IMR-90 (cell line): Measurements from ENCODE around the gene MICU1. TPM values are rescaled to one million over a fixed set of nuclear protein-coding genes. Genes with fewer than 3 reads are reported as not detected.

Experiments used
- ATAC-seq: fragments of 200-7000 bp; cut with Tn5 transposase; 2 replicates; pipeline ENCODE4 v1.9.1; 2020; ENCODE audit warnings: low read depth, mild to moderate bottlenecking, moderate library complexity
- BruUV-seq: library from RNA; stranded (reverse); fragments of 400-500 nt; replicated peaks from 2 replicates; lab custom pipeline; 2021; lab: Mats Ljungman, UMichigan
- CTCF ChIA-PET: fragments of 300-600 bp; formaldehyde crosslinking; extraction: SDS; loops from one replicate; lab custom pipeline; 2021; ENCODE audit warnings: antibody characterized with exemption; lab: Yijun Ruan, JAX
- POLR2A ChIA-PET: fragments of 300-600 bp; sonication (Branson Sonifier 250); formaldehyde crosslinking; loops from one replicate; lab custom pipeline; 2022; ENCODE audit warnings: antibody characterized with exemption; ENCODE audit not compliant: unreplicated experiment; lab: Charles Lee
- DNase-seq: peaks from one replicate; pipeline ENCODE4 v3.0.0; 2013
- H2AFZ ChIP-seq: replicated peaks from 2 replicates; pipeline ENCODE3; 2013; ENCODE audit warnings: low read length, mild to moderate bottlenecking; ENCODE audit not compliant: poor library complexity
- H2AK5ac ChIP-seq: 2 replicates; pipeline ENCODE4 v1.6.1; 2013; ENCODE audit warnings: low read depth, low read length, inconsistent platforms
- H2AK9ac ChIP-seq: replicated peaks from 2 replicates; pipeline ENCODE3; 2013; ENCODE audit warnings: mild to moderate bottlenecking, low read depth, low read length, moderate library complexity; ENCODE audit not compliant: poor library complexity
- H2BK120ac ChIP-seq: 2 replicates; pipeline ENCODE4 v1.6.1; 2013; ENCODE audit warnings: low read depth, low read length, inconsistent platforms
- H2BK15ac ChIP-seq: 3 replicates; pipeline ENCODE4 v1.6.1; 2013; ENCODE audit warnings: low read depth, low read length, inconsistent platforms
- H2BK20ac ChIP-seq: 2 replicates; pipeline ENCODE4 v1.6.1; 2013; ENCODE audit warnings: low read depth, mild to moderate bottlenecking, inconsistent platforms, low read length, moderate library complexity
- H2BK5ac ChIP-seq: 2 replicates; pipeline ENCODE4 v1.6.1; 2013; ENCODE audit warnings: mild to moderate bottlenecking, low read depth, low read length, inconsistent platforms; ENCODE audit not compliant: poor library complexity, severe bottlenecking
- H3K14ac ChIP-seq: replicated peaks from 2 replicates; pipeline ENCODE4 v1.6.1; 2013; ENCODE audit warnings: low read depth, low read length, inconsistent platforms
- H3K18ac ChIP-seq: 2 replicates; pipeline ENCODE4 v1.6.1; 2013; ENCODE audit warnings: low read depth, low read length, control low read depth
- H3K23ac ChIP-seq: 2 replicates; pipeline ENCODE4 v1.6.1; 2013; ENCODE audit warnings: low read depth, low read length, inconsistent platforms
- H3K27ac ChIP-seq: 2 replicates; pipeline ENCODE4 v1.5.1; 2013; ENCODE audit warnings: mild to moderate bottlenecking, control low read depth, low read length; ENCODE audit not compliant: insufficient read depth
- H3K27me3 ChIP-seq: 2 replicates; pipeline ENCODE4 v1.6.1; 2013; ENCODE audit warnings: low read length; ENCODE audit not compliant: control insufficient read depth, insufficient read depth
- H3K36me3 ChIP-seq: 2 replicates; pipeline ENCODE4 v1.6.1; 2013; ENCODE audit warnings: low read length, mixed read lengths; ENCODE audit not compliant: control insufficient read depth, insufficient read depth
- H3K4ac ChIP-seq: 2 replicates; pipeline ENCODE4 v1.6.1; 2013; ENCODE audit warnings: low read depth, low read length, inconsistent platforms
- H3K4me1 ChIP-seq: 2 replicates; pipeline ENCODE4 v1.6.1; 2013; ENCODE audit warnings: low read length, mixed read lengths; ENCODE audit not compliant: control insufficient read depth, insufficient read depth
- H3K4me2 ChIP-seq: 2 replicates; pipeline ENCODE4 v1.6.1; 2013; ENCODE audit warnings: low read depth, mild to moderate bottlenecking, control low read depth, low read length, moderate library complexity
- H3K4me3 ChIP-seq: 2 replicates; pipeline ENCODE4 v1.5.1; 2013; ENCODE audit warnings: low read depth, mild to moderate bottlenecking, control low read depth, low read length, moderate library complexity; ENCODE audit not compliant: insufficient read depth
- H3K56ac ChIP-seq: 2 replicates; pipeline ENCODE4 v1.6.1; 2013; ENCODE audit warnings: low read length, inconsistent platforms; ENCODE audit not compliant: insufficient read depth; ENCODE audit errors: extremely low read depth
- H3K79me1 ChIP-seq, 2 experiments: 2 replicates each; pipeline ENCODE4 v1.6.1; 2013; ENCODE audit warnings: low read length in 2 of 2, inconsistent platforms in 1 of 2, low read depth in 1 of 2
- H3K9ac ChIP-seq: 2 replicates; pipeline ENCODE4 v1.6.1; 2013; ENCODE audit warnings: low read depth, low read length, control low read depth
- H3K9me1 ChIP-seq: 2 replicates; pipeline ENCODE4 v1.6.1; 2013; ENCODE audit warnings: low read length, inconsistent platforms; ENCODE audit not compliant: insufficient read depth
- H3K9me3 ChIP-seq: 2 replicates; pipeline ENCODE4 v1.6.1; 2013; ENCODE audit warnings: low read length; ENCODE audit not compliant: control insufficient read depth, insufficient read depth
- H4K20me1 ChIP-seq: 2 replicates; pipeline ENCODE4 v1.6.1; 2013; ENCODE audit warnings: low read length, inconsistent platforms; ENCODE audit not compliant: insufficient read depth
- H4K5ac ChIP-seq: 2 replicates; pipeline ENCODE4 v1.6.1; 2013; ENCODE audit warnings: mild to moderate bottlenecking, low read depth, low read length, control low read depth
- H4K8ac ChIP-seq, 2 experiments: 2 replicates each; pipeline ENCODE4 v1.6.1; 2013; ENCODE audit warnings: low read depth in 2 of 2, low read length in 2 of 2, control low read depth in 1 of 2, inconsistent platforms in 1 of 2
- H4K91ac ChIP-seq: 2 replicates; pipeline ENCODE4 v1.6.1; 2013; ENCODE audit warnings: low read depth, low read length, inconsistent platforms; ENCODE audit not compliant: insufficient read depth
- RAD21 ChIP-seq: IDR thresholded peaks from 2 replicates; pipeline ENCODE4 v1.6.1; 2012; ENCODE audit warnings: low read length, improper control_type of control experiment
- WGBS, 2 experiments: methylation state at CpG; one replicate each; pipeline versions ENCODE4 v1.1.5 to v1.1.7; 2013; ENCODE audit warnings: missing lambda C conversion rate in 2 of 2; ENCODE audit not compliant: insufficient read length in 1 of 2; ENCODE audit errors: extremely low coverage in 2 of 2; 5-methylcytosine and 5-hydroxymethylcytosine counted together
- dilution Hi-C: fragments of 300-500 bp; cut with HindIII; formaldehyde crosslinking; loops from one replicate; pipeline ENCODE4 v1.14.3; 2018; ENCODE audit warnings: low sequenced_read_pairs; ENCODE audit not compliant: unreplicated experiment
- in situ Hi-C: fragments of 300-500 bp; cut with MboI; formaldehyde crosslinking; loops from 3 replicates; pipeline ENCODE4 v1.14.3; 2019; ENCODE audit warnings: low sequenced_read_pairs, inconsistent platforms, mixed read lengths
- intact Hi-C: fragments of 100-400 bp; cut with micrococcal nuclease; formaldehyde crosslinking; loops from 2 replicates; pipeline ENCODE4 v1.10.0; 2022
- polyA plus RNA-seq, 3 experiments: library from polyadenylated mRNA; depleted of rRNA; stranded (reverse); fragments of >200 nt; gene quantifications; 2 replicates each; pipeline ENCODE4 v1.2.3, GENCODE V29; 2012; ENCODE audit warnings: low replicate concordance in 1 of 3
- total RNA-seq: library from RNA; depleted of rRNA; stranded (reverse); fragments of >200 nt; gene quantifications from 2 replicates; pipeline ENCODE4 v1.2.3, GENCODE V29; 2012

Gene MICU1
- total and polyA plus RNA-seq, 2 of the 4 experiments (the other 2 are of a cell fraction): 43.6 to 44.7 TPM

DNA sequence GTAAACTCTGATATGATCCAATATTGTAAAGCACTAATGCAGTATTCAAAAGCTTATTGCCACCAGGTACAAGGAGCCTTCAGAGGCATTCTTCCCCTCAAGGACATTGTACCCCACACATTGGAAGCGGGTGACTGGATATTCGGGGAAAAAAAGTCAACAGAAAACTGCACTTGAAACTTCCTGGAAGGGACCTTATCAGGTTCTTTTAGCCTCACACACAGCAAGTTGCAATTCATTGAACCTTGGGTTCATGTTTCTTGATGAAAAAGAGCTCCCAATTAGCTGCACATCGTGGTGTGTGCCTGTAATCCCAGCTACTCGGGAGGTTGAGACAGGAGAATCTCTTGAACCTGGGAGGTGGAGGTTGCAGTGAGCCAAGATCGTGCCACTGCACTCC, 16.4 kb upstream of the MICU1 start:
- dilution Hi-C loops: no loop called here
- no peak overlapping the region for H2AFZ ChIP-seq
- no peaks in the 10 kb centered on the region for H3K4me1 ChIP-seq
- H3K27ac ChIP-seq: no peak overlapping the region
- H3K4ac ChIP-seq: no peak overlapping the region
- H3K23ac ChIP-seq: no peak overlapping the region
- no peak overlapping the region for H3K9ac ChIP-seq
- H3K14ac ChIP-seq: no peak overlapping the region
- no peak overlapping the region for H2BK5ac ChIP-seq
- H3K9me1 ChIP-seq: 0 out of 2 replicates have a peak, but pooled peaks cover 4% of the 10 kb centered on the region
- H3K4me3 ChIP-seq: no peak overlapping the region
- BruUV-seq: no TSS peak
- no peak overlapping the region for H3K18ac ChIP-seq
- no peak overlapping the region for H2BK20ac ChIP-seq
- intact Hi-C loops: no loop called here
- ATAC-seq (no peak), DNase-seq (no peak)
- H2AK9ac ChIP-seq: no peak overlapping the region
- H4K5ac ChIP-seq: no peak overlapping the region
- no peak overlapping the region for H4K8ac ChIP-seq
- CTCF ChIA-PET: no interaction called here
- POLR2A ChIA-PET: no interaction called here
- H3K4me2 ChIP-seq: no peak overlapping the region
- peaks cover 5% of the 10 kb centered on the region for H3K27me3 ChIP-seq
- H4K20me1 ChIP-seq: no peaks in the 10 kb centered on the region
- no peaks in the 10 kb centered on the region for H3K36me3 ChIP-seq
- WGBS, 2 experiments: no CpG with 5 or more reads among the region's 5 CpGs
- no peak overlapping the region for H2BK15ac ChIP-seq
- in situ Hi-C loops: no loop called here
- no peak overlapping the region for H3K56ac ChIP-seq
- no peak for TF ChIP-seq RAD21
- H4K91ac ChIP-seq: no peak overlapping the region
- H3K9me3 ChIP-seq: no peaks in the 10 kb centered on the region
- H3K79me1 ChIP-seq: no peaks in the 10 kb centered on the region
- no peak overlapping the region for H2BK120ac ChIP-seq
- H2AK5ac ChIP-seq: no peak overlapping the region
